Osteoblast (primary cell): Measurements from ENCODE around the gene RAMP2. TPM values are rescaled to one million over a fixed set of nuclear protein-coding genes. Genes with fewer than 3 reads are reported as not detected.

Source experiments
- DNase-seq: peaks from one replicate; pipeline ENCODE4 v3.0.0; 2011; ENCODE audit warnings: low spot score, mixed read lengths; ENCODE audit not compliant: insufficient read length; ENCODE audit errors: missing footprints
- H2AFZ ChIP-seq: 2 replicates; pipeline ENCODE4 v1.6.0; 2011; ENCODE audit warnings: mild to moderate bottlenecking, low read length
- H3K27ac ChIP-seq: 2 replicates; pipeline ENCODE4 v1.5.1; 2011; ENCODE audit warnings: mild to moderate bottlenecking, low read depth, low read length, moderate library complexity
- H3K27me3 ChIP-seq: 2 replicates; pipeline ENCODE4 v1.6.0; 2012; ENCODE audit warnings: mild to moderate bottlenecking, control low read depth, inconsistent platforms, low read length, moderate library complexity; ENCODE audit not compliant: insufficient read depth
- H3K36me3 ChIP-seq: 2 replicates; pipeline ENCODE4 v1.5.1; 2011; ENCODE audit warnings: mild to moderate bottlenecking, low read length, control low read depth, moderate library complexity; ENCODE audit not compliant: insufficient read depth
- H3K4me1 ChIP-seq: 2 replicates; pipeline ENCODE4 v1.5.1; 2011; ENCODE audit warnings: mild to moderate bottlenecking, low read length, control low read depth, moderate library complexity; ENCODE audit not compliant: insufficient read depth
- H3K4me2 ChIP-seq: 2 replicates; pipeline ENCODE4 v1.6.0; 2011; ENCODE audit warnings: mild to moderate bottlenecking, low read length; ENCODE audit not compliant: insufficient read depth
- H3K4me3 ChIP-seq: fragments of 200-600 bp; sonication (generic); 3 replicates; pipeline ENCODE4 v1.5.1; 2012; ENCODE audit warnings: mild to moderate bottlenecking, low read length, inconsistent platforms; ENCODE audit not compliant: insufficient read depth
- H3K79me2 ChIP-seq: 2 replicates; pipeline ENCODE4 v1.6.0; 2012; ENCODE audit warnings: mild to moderate bottlenecking, low read length, control low read depth, inconsistent platforms; ENCODE audit not compliant: insufficient read depth
- H3K9me3 ChIP-seq: 2 replicates; pipeline ENCODE4 v1.5.1; 2011; ENCODE audit warnings: low read depth, low read length, control low read depth
- H4K20me1 ChIP-seq: 2 replicates; pipeline ENCODE4 v1.6.0; 2012; ENCODE audit warnings: mild to moderate bottlenecking, low read length, control low read depth; ENCODE audit not compliant: insufficient read depth
- total RNA-seq: library from RNA; depleted of rRNA; stranded (reverse); fragments of >200 nt; gene quantifications from 2 replicates; pipeline ENCODE4 v1.2.3, GENCODE V29; 2012
- TF ChIP-seq, protein P1 (sequence below): IDR thresholded peaks from 2 replicates; pipeline ENCODE4 v1.5.1; 2011; ENCODE audit warnings: mild to moderate bottlenecking, low read depth, low read length, moderate library complexity; ENCODE audit errors: extremely low read depth

Gene RAMP2
- total RNA-seq, 1 donor: not detected

- no peaks in the 10 kb centered on the region for H3K9me3 ChIP-seq
- no peak overlapping the region for H3K4me3 ChIP-seq
- H3K4me1 ChIP-seq: peaks cover 13% of the 10 kb centered on the region
- H3K36me3 ChIP-seq: peaks cover 22% of the 10 kb centered on the region
- no peak overlapping the region for H3K4me2 ChIP-seq
- DNase-seq: peak; percentile 71
- TF ChIP-seq, protein P1, sequence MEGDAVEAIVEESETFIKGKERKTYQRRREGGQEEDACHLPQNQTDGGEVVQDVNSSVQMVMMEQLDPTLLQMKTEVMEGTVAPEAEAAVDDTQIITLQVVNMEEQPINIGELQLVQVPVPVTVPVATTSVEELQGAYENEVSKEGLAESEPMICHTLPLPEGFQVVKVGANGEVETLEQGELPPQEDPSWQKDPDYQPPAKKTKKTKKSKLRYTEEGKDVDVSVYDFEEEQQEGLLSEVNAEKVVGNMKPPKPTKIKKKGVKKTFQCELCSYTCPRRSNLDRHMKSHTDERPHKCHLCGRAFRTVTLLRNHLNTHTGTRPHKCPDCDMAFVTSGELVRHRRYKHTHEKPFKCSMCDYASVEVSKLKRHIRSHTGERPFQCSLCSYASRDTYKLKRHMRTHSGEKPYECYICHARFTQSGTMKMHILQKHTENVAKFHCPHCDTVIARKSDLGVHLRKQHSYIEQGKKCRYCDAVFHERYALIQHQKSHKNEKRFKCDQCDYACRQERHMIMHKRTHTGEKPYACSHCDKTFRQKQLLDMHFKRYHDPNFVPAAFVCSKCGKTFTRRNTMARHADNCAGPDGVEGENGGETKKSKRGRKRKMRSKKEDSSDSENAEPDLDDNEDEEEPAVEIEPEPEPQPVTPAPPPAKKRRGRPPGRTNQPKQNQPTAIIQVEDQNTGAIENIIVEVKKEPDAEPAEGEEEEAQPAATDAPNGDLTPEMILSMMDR: no peak
- H2AFZ ChIP-seq: no peak overlapping the region
- peaks cover 4% of the 10 kb centered on the region for H3K79me2 ChIP-seq
- no peaks in the 10 kb centered on the region for H3K27me3 ChIP-seq
- no peaks in the 10 kb centered on the region for H4K20me1 ChIP-seq
- H3K27ac ChIP-seq: no peak overlapping the region
These were observed 26.2 kb downstream of the RAMP2 start for GRCh38 chr17:42787266-42787665.

DNA sequence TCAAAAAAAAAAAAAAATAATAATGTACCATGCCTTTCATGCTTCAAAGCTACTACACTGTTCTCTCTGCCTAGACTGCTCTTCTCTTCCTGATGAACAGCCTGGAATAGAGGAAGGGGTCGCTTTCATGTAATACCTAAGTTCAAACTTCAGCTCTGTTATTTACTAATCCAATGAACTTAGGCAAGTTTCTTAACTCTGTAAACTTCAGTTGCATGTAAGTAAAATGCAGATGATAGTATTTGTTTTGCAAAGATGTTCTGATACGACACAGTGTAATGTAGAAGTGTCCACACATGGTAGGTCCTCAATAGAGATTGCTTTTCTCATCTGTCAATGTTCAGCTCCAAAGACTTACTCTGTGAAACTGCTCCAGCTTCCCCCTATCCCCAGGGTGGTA, 30.9 kb downstream of the RAMP2 start:
- Histone ChIP-seq H2AFZ (no peak overlapping the region), H3K4me2 (no peak overlapping the region), H3K9me3 (no peaks in the 10 kb centered on the region), H3K79me2 (peaks cover 5% of the 10 kb centered on the region), H3K27ac (no peak overlapping the region), H4K20me1 (no peaks in the 10 kb centered on the region), H3K27me3 (no peaks in the 10 kb centered on the region), H3K4me1 (peaks cover 2% of the 10 kb centered on the region), H3K4me3 (no peak overlapping the region), H3K36me3 (peaks cover 20% of the 10 kb centered on the region)
- no peak for DNase-seq
- TF ChIP-seq, protein P1: no peak

DNA sequence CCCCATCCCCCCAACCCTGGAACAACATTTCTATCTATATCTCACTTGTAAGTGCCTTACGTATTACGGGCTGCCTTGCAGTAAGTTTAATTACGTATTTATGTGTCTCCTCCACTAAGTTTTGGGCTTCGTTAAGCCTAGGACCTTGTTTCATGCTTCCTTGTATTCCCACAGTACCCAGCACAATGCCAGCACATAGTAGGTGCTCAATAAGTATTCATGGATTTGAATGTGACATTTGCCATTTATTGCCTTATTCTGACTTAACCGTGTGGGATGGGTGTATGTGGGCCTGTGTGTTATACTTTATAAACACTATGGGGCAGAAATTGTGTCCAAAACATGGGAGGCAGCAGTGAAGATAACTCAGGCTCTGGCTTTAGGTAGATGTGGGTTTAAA, 31.5 kb downstream of the RAMP2 start:
- no peaks in the 10 kb centered on the region for H3K9me3 ChIP-seq
- no peak for DNase-seq
- TF ChIP-seq, protein P1: no peak
- H3K27ac ChIP-seq: no peak overlapping the region
- H3K79me2 ChIP-seq: peaks cover 10% of the 10 kb centered on the region
- H3K27me3 ChIP-seq: no peaks in the 10 kb centered on the region
- H3K36me3 ChIP-seq: peaks cover 14% of the 10 kb centered on the region
- no peaks in the 10 kb centered on the region for H4K20me1 ChIP-seq
- no peak overlapping the region for H3K4me2 ChIP-seq
- no peak overlapping the region for H3K4me3 ChIP-seq
- peaks cover 8% of the 10 kb centered on the region for H3K4me1 ChIP-seq
- no peak overlapping the region for H2AFZ ChIP-seq

DNA sequence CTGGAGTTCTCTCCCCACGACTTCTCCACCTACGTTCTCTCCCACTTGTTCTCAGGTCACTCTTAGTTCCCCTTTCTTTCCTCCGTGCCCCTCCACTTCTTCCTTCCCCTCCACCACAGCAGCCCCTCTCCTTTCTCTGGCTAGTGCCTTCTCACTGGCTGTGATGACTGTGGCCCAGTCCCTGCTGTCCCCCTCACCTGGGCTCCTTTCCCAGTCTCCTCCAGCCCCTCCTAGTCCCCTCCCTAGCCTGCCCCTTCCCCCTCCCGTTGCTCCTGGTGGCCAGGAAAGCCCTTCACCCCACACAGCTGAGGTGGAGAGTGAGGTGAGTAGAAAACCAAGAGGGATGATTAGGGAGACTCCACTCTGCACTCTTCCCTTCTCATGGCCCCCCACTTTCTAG, 34.0 kb downstream of the RAMP2 start:
- Histone ChIP-seq H3K79me2 (peaks cover 18% of the 10 kb centered on the region), H3K27ac (no peak overlapping the region), H3K4me1 (peaks cover 16% of the 10 kb centered on the region), H3K4me3 (no peak overlapping the region), H3K4me2 (no peak overlapping the region), H3K27me3 (no peaks in the 10 kb centered on the region), H3K9me3 (no peaks in the 10 kb centered on the region), H4K20me1 (no peaks in the 10 kb centered on the region), H2AFZ (no peak overlapping the region), H3K36me3 (peaks cover 5% of the 10 kb centered on the region)
- TF ChIP-seq, protein P1: no peak
- DNase-seq: no peak
